ENCODE measurements around the gene CREB5.
"Not testable (repeated sequence)": the region's sequence is repeated elsewhere in the genome, so short reads cannot be mapped to it uniquely, and the experiment has no call there.

CREB5 gene

DNA sequence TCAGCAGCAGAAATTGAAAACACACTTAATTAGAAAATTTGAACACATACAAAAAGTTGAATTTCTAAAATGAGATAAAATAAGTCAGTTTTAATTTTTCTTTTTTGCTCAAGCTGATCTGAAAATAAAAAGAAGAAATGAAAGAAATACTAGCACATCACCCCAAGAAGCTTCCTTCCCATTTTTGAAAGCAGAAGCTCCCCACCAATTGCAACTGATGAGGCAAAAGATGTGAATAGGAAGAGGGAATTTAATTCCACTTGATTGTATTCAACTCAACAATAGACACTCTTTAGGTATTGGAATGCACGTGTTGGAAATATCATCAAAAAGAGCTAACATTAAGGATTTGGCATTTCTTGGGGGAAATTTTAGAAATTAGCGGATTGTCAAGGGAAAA lies 370.0 kb downstream of the CREB5 start:
- TF ChIP-seq CTCF (IDR thresholded peaks at IDR 0.05; ENCODE audit: control extremely low read depth, extremely low read depth, low read depth, missing control alignments) = no peak

GRCh38 chr7:28784171-28784902 lies 372.0 kb downstream of the CREB5 start:
- CTCF ChIA-PET = no interaction called here
- no peak for TF ChIP-seq CTCF (IDR thresholded peaks at IDR 0.05; ENCODE audit: control extremely low read depth, extremely low read depth, low read depth, missing control alignments)
- DNase-seq (ENCODE audit: extremely low spot score) = no peak
- POLR2A ChIA-PET = no interaction called here

More for the DNA sequence above, 370.0 kb downstream of the CREB5 start:
- ChIA-PET CTCF (interaction anchor here (0.9 to 1.5 kb wide), 2 partner anchors 9 kb away, joined by 3 read pairs; no protein-coding TSS in a partner anchor), POLR2A (no interaction called here)
- no peak for DNase-seq (ENCODE audit: extremely low spot score)

- CTCF ChIA-PET = interaction anchor here (1.6 kb wide), 1 partner anchor 14 kb away, joined by 3 read pairs; no protein-coding TSS in a partner anchor
- POLR2A ChIA-PET = no interaction called here
- TF ChIP-seq CTCF (IDR thresholded peaks at IDR 0.05; ENCODE audit: control extremely low read depth, extremely low read depth, low read depth, missing control alignments) = no peak
- no peak for DNase-seq (ENCODE audit: extremely low spot score)
Measured at GRCh38 chr7:28785041-28785995, 373.0 kb downstream of the CREB5 start.

GRCh38 chr7:28786156-28786555 lies 373.8 kb downstream of the CREB5 start:
- DNase-seq (ENCODE audit: extremely low spot score); POLR2A ChIA-PET: not testable (repeated sequence)
- CTCF ChIA-PET = interaction anchor here (1.6 kb wide), 1 partner anchor 13 kb away, joined by 3 read pairs; no protein-coding TSS in a partner anchor

GRCh38 chr7:28787106-28787505 lies 374.8 kb downstream of the CREB5 start:
- CTCF ChIA-PET = interaction anchor here (1.2 to 1.6 kb wide), 2 partner anchors 12 to 65 kb away, joined by 3 read pairs; no protein-coding TSS in a partner anchor

DNA sequence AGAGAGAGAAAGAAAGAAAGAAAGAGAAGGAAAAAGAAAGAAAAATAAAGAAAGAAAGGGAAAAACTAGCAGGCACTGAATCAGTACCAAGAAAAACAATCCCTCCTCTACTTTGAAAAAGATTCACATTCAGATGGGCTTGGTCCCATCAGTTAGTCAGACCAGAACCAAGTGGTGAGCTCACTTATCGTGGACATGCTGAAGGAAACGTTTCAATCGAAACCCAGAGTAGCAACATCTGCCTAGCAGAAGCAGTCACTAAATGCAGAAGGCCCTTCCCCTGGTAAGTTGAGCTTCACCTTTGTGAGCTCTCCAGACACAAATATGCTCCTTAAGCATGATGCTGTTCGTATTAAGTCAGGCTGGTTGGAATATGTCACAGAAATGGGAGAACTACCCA lies 378.1 kb downstream of the CREB5 start:
- POLR2A ChIA-PET = no interaction called here
- CTCF ChIA-PET = interaction anchor here (1.1 to 2.0 kb wide), 6 partner anchors 8 to 63 kb away, joined by 3 to 7 read pairs (median 4); no protein-coding TSS in a partner anchor
- no peak for TF ChIP-seq CTCF (IDR thresholded peaks at IDR 0.05; ENCODE audit: control extremely low read depth, extremely low read depth, low read depth, missing control alignments)
- no peak for DNase-seq (ENCODE audit: extremely low spot score)

More at GRCh38 chr7:28787106-28787505, 374.8 kb downstream of the CREB5 start:
- no peak for TF ChIP-seq CTCF (IDR thresholded peaks at IDR 0.05; ENCODE audit: control extremely low read depth, extremely low read depth, low read depth, missing control alignments)
- no peak for DNase-seq (ENCODE audit: extremely low spot score)
- POLR2A ChIA-PET = no interaction called here
